Measurements from ENCODE around the gene SLK.

The SLK gene

GRCh38 chr10:104053201-104053600, 86.3 kb downstream of the SLK start:
- DNase-seq (ENCODE audit: low spot score) = no peak

- DNase-seq (ENCODE audit: low spot score) = peak; percentile 86
Measured at GRCh38 chr10:104054430-104054829, 87.5 kb downstream of the SLK start.

- DNase-seq (ENCODE audit: low spot score) = no peak
Measured at GRCh38 chr10:104056619-104057273, 89.8 kb downstream of the SLK start.

- no peak for DNase-seq (ENCODE audit: low spot score)
Measured at GRCh38 chr10:104057717-104058116, 90.8 kb downstream of the SLK start.

- DNase-seq (ENCODE audit: low spot score) = no peak
Measured at GRCh38 chr10:104059364-104059763, 92.4 kb downstream of the SLK start.

- no peak for DNase-seq (ENCODE audit: low spot score)
Measured at GRCh38 chr10:104061196-104061595, 94.3 kb downstream of the SLK start.

GRCh38 chr10:104065748-104066147, 98.8 kb downstream of the SLK start:
- no peak for DNase-seq (ENCODE audit: low spot score)

- no peak for DNase-seq (ENCODE audit: low spot score)
Measured at GRCh38 chr10:104066945-104067344, 100.0 kb downstream of the SLK start.

GRCh38 chr10:104067525-104067924, 100.6 kb downstream of the SLK start:
- no peak for DNase-seq (ENCODE audit: low spot score)

- DNase-seq (ENCODE audit: low spot score) = no peak
Measured at GRCh38 chr10:104069613-104070012, 102.7 kb downstream of the SLK start.

- peak; percentile 22 for DNase-seq (ENCODE audit: low spot score)
Measured at GRCh38 chr10:104072786-104073185, 105.8 kb downstream of the SLK start.

- DNase-seq (ENCODE audit: low spot score) = no peak
Measured at GRCh38 chr10:104074505-104074904, 107.6 kb downstream of the SLK start.

GRCh38 chr10:104076743-104077160, 109.8 kb downstream of the SLK start:
- no peak for DNase-seq (ENCODE audit: low spot score)

- no peak for DNase-seq (ENCODE audit: low spot score)
Measured at GRCh38 chr10:104077247-104077646, 110.3 kb downstream of the SLK start.

GRCh38 chr10:104077663-104078151, 110.8 kb downstream of the SLK start:
- DNase-seq (ENCODE audit: low spot score) = no peak

Measured in GM03348 (cell line).